ENCODE measurements around the gene CHST5.

GRCh38 chr16:75532142-75532765 lies 3.7 kb downstream of the CHST5 start:
- TF ChIP-seq CTCF (conservative IDR thresholded peaks at IDR 0.05) (no peak), ZFX (IDR thresholded peaks at IDR 0.05) (no peak)

Data from C4-2B (cell line).